Parathyroid adenoma (tissue), 2 donors: ENCODE data around the gene STOM.

Source experiments
- H2AFZ ChIP-seq: fragments of 300-600 bp; sonication (generic); one replicate; pipeline ENCODE4 v1.7.0; 2017; ENCODE audit warnings: antibody characterized with exemption, mild to moderate bottlenecking
- H3K27ac ChIP-seq: fragments of 300-600 bp; sonication (generic); one replicate; pipeline ENCODE4 v1.7.0; 2017
- H3K27me3 ChIP-seq: fragments of 300-600 bp; sonication (generic); one replicate; pipeline ENCODE4 v1.7.0; 2017; ENCODE audit warnings: low read length; ENCODE audit not compliant: control insufficient read depth, insufficient read depth
- H3K36me3 ChIP-seq: fragments of 300-600 bp; sonication (generic); one replicate; pipeline ENCODE4 v1.7.0; 2017; ENCODE audit warnings: low read length; ENCODE audit not compliant: control insufficient read depth, insufficient read depth
- H3K4me1 ChIP-seq: fragments of 300-600 bp; sonication (generic); one replicate; pipeline ENCODE4 v1.7.0; 2017; ENCODE audit warnings: control low read depth
- H3K4me2 ChIP-seq: fragments of 300-600 bp; sonication (generic); one replicate; pipeline ENCODE4 v1.7.0; 2017; ENCODE audit warnings: low read length
- H3K4me3 ChIP-seq: fragments of 300-600 bp; sonication (generic); one replicate; pipeline ENCODE4 v1.7.0; 2017; ENCODE audit warnings: low read depth, low read length
- H3K79me2 ChIP-seq: fragments of 300-600 bp; sonication (generic); one replicate; pipeline ENCODE4 v1.7.0; 2017; ENCODE audit warnings: control low read depth
- H3K9ac ChIP-seq: fragments of 300-600 bp; sonication (generic); one replicate; pipeline ENCODE4 v1.7.0; 2017; ENCODE audit warnings: mild to moderate bottlenecking
- H3K9me3 ChIP-seq: fragments of 300-600 bp; sonication (generic); one replicate; pipeline ENCODE4 v1.7.0; 2017; ENCODE audit warnings: low read length; ENCODE audit not compliant: control insufficient read depth
- TF ChIP-seq, protein P1 (sequence below): fragments of 300-600 bp; sonication (generic); IDR thresholded peaks from one replicate; pipeline ENCODE4 v1.7.0; 2017; ENCODE audit warnings: antibody characterized with exemption, mild to moderate bottlenecking
- donor health status: primary hyperparathyroidism.

STOM gene

DNA sequence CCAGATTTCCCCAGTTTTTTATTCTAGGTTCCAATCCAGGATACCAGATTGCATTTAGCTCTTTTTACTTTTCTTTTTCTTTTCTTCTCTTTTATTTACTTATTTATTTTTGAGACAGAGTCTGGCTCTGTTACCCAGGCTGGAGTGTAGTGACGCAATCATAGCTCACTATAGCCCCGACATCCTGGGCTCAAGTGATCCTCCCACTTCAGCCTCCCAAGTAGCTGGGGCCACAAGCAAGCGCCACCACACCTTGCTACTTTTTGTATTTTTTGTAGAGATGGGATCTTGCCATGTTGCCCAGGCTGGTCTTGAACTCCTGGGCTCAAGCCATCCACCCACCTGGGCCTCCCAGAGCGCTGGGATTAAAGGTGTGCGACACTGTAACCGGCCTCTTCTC, 53.7 kb downstream of the STOM start:
- no peaks in the 10 kb centered on the region for H3K27me3 ChIP-seq
- no peaks in the 10 kb centered on the region for H3K79me2 ChIP-seq
- TF ChIP-seq, protein P1, sequence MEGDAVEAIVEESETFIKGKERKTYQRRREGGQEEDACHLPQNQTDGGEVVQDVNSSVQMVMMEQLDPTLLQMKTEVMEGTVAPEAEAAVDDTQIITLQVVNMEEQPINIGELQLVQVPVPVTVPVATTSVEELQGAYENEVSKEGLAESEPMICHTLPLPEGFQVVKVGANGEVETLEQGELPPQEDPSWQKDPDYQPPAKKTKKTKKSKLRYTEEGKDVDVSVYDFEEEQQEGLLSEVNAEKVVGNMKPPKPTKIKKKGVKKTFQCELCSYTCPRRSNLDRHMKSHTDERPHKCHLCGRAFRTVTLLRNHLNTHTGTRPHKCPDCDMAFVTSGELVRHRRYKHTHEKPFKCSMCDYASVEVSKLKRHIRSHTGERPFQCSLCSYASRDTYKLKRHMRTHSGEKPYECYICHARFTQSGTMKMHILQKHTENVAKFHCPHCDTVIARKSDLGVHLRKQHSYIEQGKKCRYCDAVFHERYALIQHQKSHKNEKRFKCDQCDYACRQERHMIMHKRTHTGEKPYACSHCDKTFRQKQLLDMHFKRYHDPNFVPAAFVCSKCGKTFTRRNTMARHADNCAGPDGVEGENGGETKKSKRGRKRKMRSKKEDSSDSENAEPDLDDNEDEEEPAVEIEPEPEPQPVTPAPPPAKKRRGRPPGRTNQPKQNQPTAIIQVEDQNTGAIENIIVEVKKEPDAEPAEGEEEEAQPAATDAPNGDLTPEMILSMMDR = no peak
- no peaks in the 10 kb centered on the region for H3K36me3 ChIP-seq
- H3K4me2 ChIP-seq = no peak overlapping the region
- no peaks in the 10 kb centered on the region for H3K9me3 ChIP-seq
- H3K9ac ChIP-seq = no peak overlapping the region
- H2AFZ ChIP-seq = no peak overlapping the region
- no peak overlapping the region for H3K4me3 ChIP-seq
- H3K4me1 ChIP-seq = no peaks in the 10 kb centered on the region
- H3K27ac ChIP-seq = no peak overlapping the region

DNA sequence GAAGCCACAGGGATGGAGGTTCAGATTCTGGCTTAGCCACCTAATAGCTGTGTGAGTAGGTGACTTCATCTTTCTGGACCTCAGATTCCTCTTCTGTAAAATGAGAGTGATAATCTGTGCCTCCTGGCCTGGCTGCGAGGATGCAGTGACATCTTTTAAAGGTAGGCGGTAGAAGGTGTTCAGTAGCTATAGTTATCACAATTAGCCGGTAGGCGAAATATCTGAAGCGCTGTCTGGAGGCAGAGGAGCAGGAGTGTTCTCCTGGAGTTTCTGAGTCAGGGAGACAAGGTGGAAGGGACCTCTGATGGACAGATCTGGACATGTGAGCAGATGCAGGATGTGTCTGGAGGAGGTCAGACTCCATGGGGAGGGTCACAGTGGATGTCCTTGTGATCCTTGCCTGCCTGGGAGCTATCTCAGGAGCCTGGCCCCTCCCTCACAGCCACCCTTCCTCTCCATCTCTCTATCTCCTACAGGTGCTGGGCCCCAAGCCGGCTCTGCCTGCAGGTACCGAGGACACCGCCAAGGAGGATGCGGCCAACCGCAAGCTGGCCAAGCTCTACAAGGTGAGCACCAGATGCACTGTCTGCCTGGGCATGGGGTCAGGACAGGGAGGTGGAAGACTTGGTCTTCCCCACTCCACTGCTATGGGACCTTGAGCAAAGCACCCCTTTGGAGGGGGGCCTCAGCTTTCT, 56.4 kb downstream of the STOM start:
- H3K4me1 ChIP-seq = no peaks in the 10 kb centered on the region
- no peak overlapping the region for H3K9ac ChIP-seq
- no peaks in the 10 kb centered on the region for H3K79me2 ChIP-seq
- no peak overlapping the region for H2AFZ ChIP-seq
- H3K27ac ChIP-seq = no peak overlapping the region
- H3K4me2 ChIP-seq = no peak overlapping the region
- no peak overlapping the region for H3K4me3 ChIP-seq
- TF ChIP-seq, protein P1 = no peak
- H3K9me3 ChIP-seq = no peaks in the 10 kb centered on the region
- H3K27me3 ChIP-seq = no peaks in the 10 kb centered on the region
- H3K36me3 ChIP-seq = no peaks in the 10 kb centered on the region

DNA sequence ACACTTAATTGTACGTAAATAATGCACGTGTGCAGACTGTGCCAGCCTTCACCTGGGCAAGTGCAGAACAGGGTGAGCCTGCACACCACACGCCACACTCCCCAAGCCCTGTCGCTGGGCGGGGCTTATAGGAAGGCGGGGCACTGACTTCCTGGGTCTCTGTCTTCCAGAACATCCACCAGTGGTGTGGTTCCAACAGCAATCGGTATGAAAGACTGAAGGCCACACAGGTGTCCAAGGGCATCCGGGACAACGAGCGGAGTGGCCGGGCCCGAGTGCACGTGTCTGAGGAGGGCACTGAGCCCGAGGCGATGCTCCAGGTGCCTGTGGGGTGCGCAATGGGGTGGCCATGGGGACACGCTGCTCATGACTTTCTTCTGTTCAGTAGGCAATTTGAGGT, 57.9 kb downstream of the STOM start:
- Histone ChIP-seq H3K79me2 (no peaks in the 10 kb centered on the region), H3K9ac (no peak overlapping the region), H3K4me3 (no peak overlapping the region), H3K4me1 (no peaks in the 10 kb centered on the region), H3K36me3 (no peaks in the 10 kb centered on the region), H2AFZ (no peak overlapping the region), H3K27me3 (no peaks in the 10 kb centered on the region), H3K4me2 (no peak overlapping the region), H3K27ac (no peak overlapping the region), H3K9me3 (no peaks in the 10 kb centered on the region)
- TF ChIP-seq, protein P1 = no peak

DNA sequence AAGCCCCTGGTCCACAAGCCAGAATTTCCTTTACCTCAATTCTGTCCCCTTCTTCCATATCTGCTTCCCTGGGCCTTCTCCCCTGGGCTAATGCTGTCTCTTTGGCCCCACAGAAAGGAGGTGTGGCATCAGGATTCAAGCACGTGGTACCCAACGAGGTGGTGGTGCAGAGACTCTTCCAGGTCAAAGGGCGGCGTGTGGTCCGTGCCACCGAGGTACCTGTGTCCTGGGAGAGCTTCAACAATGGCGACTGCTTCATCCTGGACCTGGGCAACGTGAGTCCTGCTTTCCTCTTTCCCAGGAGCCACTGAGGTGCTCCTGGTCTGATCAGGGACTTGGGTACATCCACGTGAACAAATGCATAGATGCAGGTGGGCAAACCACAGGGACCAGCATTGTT, 59.5 kb downstream of the STOM start:
- no peaks in the 10 kb centered on the region for H3K9me3 ChIP-seq
- no peak overlapping the region for H3K27ac ChIP-seq
- H3K79me2 ChIP-seq = no peaks in the 10 kb centered on the region
- no peak overlapping the region for H3K4me2 ChIP-seq
- no peak overlapping the region for H2AFZ ChIP-seq
- no peaks in the 10 kb centered on the region for H3K4me1 ChIP-seq
- H3K27me3 ChIP-seq = no peaks in the 10 kb centered on the region
- H3K9ac ChIP-seq = no peak overlapping the region
- TF ChIP-seq, protein P1 = no peak
- H3K36me3 ChIP-seq = no peaks in the 10 kb centered on the region
- no peak overlapping the region for H3K4me3 ChIP-seq

DNA sequence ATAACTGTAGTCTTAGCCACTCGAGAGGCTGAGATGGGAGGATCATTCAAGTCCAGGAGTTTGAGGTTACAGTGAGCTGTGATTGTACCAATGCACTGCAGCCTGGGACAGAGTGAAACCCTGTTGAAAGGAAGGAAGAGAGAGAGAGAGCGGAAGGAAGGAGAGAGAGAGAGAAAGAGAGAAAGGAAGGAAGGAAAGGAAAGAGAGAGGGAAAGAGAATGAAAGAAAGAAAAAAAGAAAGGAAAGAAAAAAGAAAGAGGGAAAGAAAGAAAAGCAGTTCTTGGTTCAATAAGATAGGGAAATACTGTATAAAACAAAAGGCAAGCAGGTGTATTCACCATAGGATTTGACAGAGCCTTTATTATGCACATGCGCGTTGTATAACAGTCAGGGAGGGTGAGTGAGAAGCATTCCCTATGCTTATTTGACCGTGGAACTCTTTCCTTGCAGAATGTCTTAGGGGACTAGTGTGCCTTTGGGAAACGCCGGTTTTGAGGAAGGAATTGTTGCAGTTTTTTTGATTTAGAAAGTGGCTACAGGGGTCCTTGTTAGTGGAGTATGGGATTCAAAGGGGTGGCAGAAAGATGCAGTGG, 60.1 kb downstream of the STOM start:
- Histone ChIP-seq H3K79me2 (no peaks in the 10 kb centered on the region), H3K4me2 (no peak overlapping the region), H3K36me3 (no peaks in the 10 kb centered on the region), H3K9ac (no peak overlapping the region), H3K27me3 (no peaks in the 10 kb centered on the region), H3K4me3 (no peak overlapping the region), H3K27ac (no peak overlapping the region), H3K4me1 (no peaks in the 10 kb centered on the region), H3K9me3 (no peaks in the 10 kb centered on the region), H2AFZ (no peak overlapping the region)
- TF ChIP-seq, protein P1 = no peak
